HCEC 1CT (cell line): ENCODE data around the gene ALPP.
A peak's percentile ranks its signal among the peaks of the same experiment; 100 is the strongest.
"Not testable (repeated sequence)": the region's sequence is repeated elsewhere in the genome, so short reads cannot be mapped to it uniquely, and the experiment has no call there.

ENCODE experiments used
- DNase-seq: peaks from one replicate; pipeline ENCODE4 v3.0.0-alpha.2; 2017

Gene ALPP

GRCh38 chr2:232364806-232365594, 13.6 kb upstream of the ALPP start:
- not testable (repeated sequence) for DNase-seq

- DNase-seq: peak; percentile 17
These were observed 12.8 kb upstream of the ALPP start for GRCh38 chr2:232365621-232366321.

- not testable (repeated sequence) for DNase-seq
These were observed 12.1 kb upstream of the ALPP start for GRCh38 chr2:232366461-232366860.

GRCh38 chr2:232367016-232367415, 11.5 kb upstream of the ALPP start:
- DNase-seq: no peak

GRCh38 chr2:232367591-232368233, 10.8 kb upstream of the ALPP start:
- no peak for DNase-seq

- peak; percentile 68 for DNase-seq
These were observed 10.2 kb upstream of the ALPP start for GRCh38 chr2:232368311-232368731.

- no peak for DNase-seq
These were observed 9.2 kb upstream of the ALPP start for GRCh38 chr2:232369126-232369951.

GRCh38 chr2:232370007-232370406, 8.5 kb upstream of the ALPP start:
- DNase-seq: not testable (repeated sequence)

GRCh38 chr2:232372231-232373208, 6.0 kb upstream of the ALPP start:
- peak; percentile 68 for DNase-seq

GRCh38 chr2:232374356-232374755, 4.2 kb upstream of the ALPP start:
- no peak for DNase-seq

GRCh38 chr2:232375164-232375563, 3.4 kb upstream of the ALPP start:
- DNase-seq: no peak

GRCh38 chr2:232376260-232376659, 2.3 kb upstream of the ALPP start:
- DNase-seq: no peak

GRCh38 chr2:232376713-232377112, 1.8 kb upstream of the ALPP start:
- DNase-seq: no peak

GRCh38 chr2:232377319-232377718, 1.2 kb upstream of the ALPP start:
- DNase-seq: no peak

GRCh38 chr2:232377841-232378734, 463 bp upstream of the ALPP start:
- DNase-seq: no peak

GRCh38 chr2:232379610-232380590, 1.3 kb downstream of the ALPP start:
- not testable (repeated sequence) for DNase-seq

- DNase-seq: not testable (repeated sequence)
These were observed 2.9 kb downstream of the ALPP start for GRCh38 chr2:232381204-232382031.
